GM10248 (cell line): Measurements from ENCODE around the gene SURF6.
A peak's percentile ranks its signal among the peaks of the same experiment; 100 is the strongest.

Experiments
- CTCF ChIA-PET: fragments of 300-600 bp; sonication (Branson Sonifier 250); formaldehyde crosslinking; extraction: SDS; loops from one replicate; lab custom pipeline; 2021; ENCODE audit warnings: antibody characterized with exemption; lab: Yijun Ruan, JAX
- POLR2A ChIA-PET: fragments of 350-650 bp; sonication (Branson Sonifier 250); formaldehyde crosslinking; extraction: SDS; loops from one replicate; lab custom pipeline; 2020; ENCODE audit warnings: antibody characterized with exemption; lab: Yijun Ruan, JAX
- DNase-seq: peaks from one replicate; pipeline ENCODE4 v3.0.0; 2012; ENCODE audit errors: extremely low spot score
- TF ChIP-seq, protein P1 (sequence below): IDR thresholded peaks from 2 replicates; pipeline ENCODE4 v1.5.1; 2012; ENCODE audit warnings: mild to moderate bottlenecking, low read depth; ENCODE audit errors: extremely low read depth, missing control alignments, control extremely low read depth

The SURF6 gene

DNA sequence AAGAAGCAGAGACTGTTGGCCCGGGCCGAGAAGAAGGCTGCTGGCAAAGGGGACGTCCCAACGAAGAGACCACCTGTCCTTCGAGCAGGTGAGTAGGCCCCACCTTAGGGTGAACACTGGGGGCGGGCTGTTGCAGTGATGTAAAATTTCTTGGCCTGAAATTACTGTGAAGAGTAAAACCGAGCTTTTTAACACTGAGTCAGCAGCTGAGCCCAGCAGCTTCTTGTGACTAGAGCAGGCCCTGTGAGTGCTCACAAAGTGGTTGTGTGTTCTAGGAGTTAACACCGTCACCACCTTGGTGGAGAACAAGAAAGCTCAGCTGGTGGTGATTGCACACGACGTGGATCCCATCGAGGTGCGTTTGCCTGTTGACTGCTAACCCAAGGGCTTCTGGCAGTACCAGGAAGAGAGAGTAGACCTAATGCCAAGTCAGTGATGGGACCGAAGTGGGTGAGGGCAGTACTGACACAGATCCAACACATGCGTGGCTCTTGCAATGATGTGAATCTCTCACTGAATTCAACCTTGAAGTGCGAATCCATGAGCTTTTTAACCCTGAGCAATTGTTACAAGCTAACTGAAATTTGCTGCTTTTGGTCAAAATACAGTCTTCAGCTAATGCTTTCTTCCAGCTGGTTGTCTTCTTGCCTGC, 14.1 kb upstream of the SURF6 start:
- TF ChIP-seq, protein P1, sequence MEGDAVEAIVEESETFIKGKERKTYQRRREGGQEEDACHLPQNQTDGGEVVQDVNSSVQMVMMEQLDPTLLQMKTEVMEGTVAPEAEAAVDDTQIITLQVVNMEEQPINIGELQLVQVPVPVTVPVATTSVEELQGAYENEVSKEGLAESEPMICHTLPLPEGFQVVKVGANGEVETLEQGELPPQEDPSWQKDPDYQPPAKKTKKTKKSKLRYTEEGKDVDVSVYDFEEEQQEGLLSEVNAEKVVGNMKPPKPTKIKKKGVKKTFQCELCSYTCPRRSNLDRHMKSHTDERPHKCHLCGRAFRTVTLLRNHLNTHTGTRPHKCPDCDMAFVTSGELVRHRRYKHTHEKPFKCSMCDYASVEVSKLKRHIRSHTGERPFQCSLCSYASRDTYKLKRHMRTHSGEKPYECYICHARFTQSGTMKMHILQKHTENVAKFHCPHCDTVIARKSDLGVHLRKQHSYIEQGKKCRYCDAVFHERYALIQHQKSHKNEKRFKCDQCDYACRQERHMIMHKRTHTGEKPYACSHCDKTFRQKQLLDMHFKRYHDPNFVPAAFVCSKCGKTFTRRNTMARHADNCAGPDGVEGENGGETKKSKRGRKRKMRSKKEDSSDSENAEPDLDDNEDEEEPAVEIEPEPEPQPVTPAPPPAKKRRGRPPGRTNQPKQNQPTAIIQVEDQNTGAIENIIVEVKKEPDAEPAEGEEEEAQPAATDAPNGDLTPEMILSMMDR: no peak
- POLR2A ChIA-PET: interaction anchor here (1.3 to 1.7 kb wide), 3 partner anchors 22 to 27 kb away, joined by 3 to 7 read pairs (median 3); no protein-coding TSS in a partner anchor
- DNase-seq: no peak
- CTCF ChIA-PET: interaction anchor here (1.0 to 2.4 kb wide), 8 partner anchors 8 to 135 kb away, joined by 3 to 10 read pairs (median 4); no protein-coding TSS in a partner anchor

DNA sequence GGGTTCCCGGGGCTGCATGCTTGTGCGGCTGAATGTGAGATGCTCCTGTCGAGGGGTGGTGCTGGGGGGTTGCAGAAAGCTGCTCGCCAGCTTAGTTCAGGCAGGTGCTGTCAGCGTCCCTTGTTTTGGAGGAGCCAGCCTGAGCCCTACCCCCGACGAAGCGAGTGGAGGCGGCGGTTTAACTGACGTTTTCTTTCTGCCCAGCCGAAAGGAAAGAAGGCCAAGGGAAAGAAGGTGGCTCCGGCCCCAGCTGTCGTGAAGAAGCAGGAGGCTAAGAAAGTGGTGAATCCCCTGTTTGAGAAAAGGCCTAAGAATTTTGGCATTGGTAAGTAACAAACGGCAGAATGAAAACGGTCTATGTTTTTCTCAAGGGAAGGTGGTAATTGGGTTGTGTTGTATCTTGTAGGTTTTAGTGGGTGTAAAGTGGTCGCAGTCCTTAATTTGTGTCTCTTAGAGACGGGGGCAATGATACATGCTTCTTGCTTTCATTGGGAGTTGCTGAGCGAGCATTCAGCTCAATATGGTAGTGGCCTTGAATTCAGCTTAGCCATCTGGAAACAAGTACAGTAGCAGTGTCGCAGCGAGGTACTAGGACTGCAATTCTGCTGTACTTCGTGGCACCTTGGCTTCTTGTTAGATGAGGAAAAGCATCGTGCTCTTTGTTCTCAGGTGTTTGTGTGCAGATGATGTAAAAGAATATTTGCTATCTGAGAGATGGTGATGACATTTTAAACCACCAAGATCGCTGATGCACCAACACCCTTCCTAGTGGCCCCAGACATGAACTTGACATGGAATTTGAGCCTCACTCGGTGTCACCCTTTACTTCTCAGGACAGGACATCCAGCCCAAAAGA, 13.0 kb upstream of the SURF6 start:
- TF ChIP-seq, protein P1: no peak
- DNase-seq: no peak
- CTCF ChIA-PET: interaction anchor here (2.4 kb wide), 1 partner anchor 23 kb away, joined by 10 read pairs; no protein-coding TSS in a partner anchor
- POLR2A ChIA-PET: interaction anchor here (1.0 to 2.2 kb wide), 6 partner anchors 8 to 28 kb away, joined by 3 to 14 read pairs (median 8); partner anchors contain the start of genes SURF1 and SURF2

DNA sequence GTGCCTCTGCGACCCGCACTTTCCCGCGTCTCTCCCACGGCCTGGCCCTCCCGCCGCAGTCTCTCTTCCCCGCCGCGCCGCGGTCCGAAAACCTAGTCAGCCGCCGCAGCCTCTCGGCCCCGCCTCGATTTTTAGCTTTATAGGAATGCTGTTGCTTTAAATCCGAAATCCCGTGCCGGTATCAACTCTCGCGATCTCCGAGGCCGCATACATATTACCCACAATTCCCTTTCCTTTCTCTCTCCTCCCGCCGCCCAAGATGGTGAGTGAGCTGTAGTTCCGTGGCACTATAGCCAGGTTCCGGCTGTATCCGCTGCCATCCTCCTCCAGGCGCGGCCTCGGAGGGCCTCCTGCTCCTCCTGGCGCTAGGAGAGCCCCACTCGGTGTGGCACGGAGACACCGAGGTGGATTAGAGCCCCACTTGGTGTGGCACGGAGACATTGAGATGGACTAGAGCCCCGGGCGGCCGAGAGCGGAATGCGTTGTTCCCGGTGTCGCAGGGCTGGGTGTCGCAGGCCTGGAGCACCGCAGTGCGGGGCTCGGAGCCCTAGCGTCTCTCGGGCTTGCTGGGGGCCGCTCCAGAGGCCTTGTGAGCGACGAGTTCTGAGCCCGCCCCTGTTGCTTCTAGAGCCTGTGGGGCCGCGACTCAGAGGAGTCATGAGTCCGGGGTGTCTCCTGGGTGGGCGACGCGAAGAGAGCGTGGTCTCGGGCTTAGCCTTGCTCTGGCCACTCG, 12.2 kb upstream of the SURF6 start, which contains the start of the genes MED22 and RPL7A:
Gene MED22 (minus strand): TSS at position 147 of the 733 bp plus-strand sequence. CDS start 1,469 bp downstream, outside the sequence.
Gene RPL7A (plus strand): TSS at position 234 of the 733 bp plus-strand sequence. CDS start 26 bp downstream, at position 260.
- CTCF ChIA-PET: no interaction called here
- TF ChIP-seq, protein P1: no peak
- peak; percentile 94 for DNase-seq
- POLR2A ChIA-PET: interaction anchor here (0.7 to 2.2 kb wide), 11 partner anchors 8 to 678 kb away, joined by 3 to 14 read pairs (median 4); partner anchors contain the start of genes GTF3C4, GTF3C5, STKLD1 and SURF1

DNA sequence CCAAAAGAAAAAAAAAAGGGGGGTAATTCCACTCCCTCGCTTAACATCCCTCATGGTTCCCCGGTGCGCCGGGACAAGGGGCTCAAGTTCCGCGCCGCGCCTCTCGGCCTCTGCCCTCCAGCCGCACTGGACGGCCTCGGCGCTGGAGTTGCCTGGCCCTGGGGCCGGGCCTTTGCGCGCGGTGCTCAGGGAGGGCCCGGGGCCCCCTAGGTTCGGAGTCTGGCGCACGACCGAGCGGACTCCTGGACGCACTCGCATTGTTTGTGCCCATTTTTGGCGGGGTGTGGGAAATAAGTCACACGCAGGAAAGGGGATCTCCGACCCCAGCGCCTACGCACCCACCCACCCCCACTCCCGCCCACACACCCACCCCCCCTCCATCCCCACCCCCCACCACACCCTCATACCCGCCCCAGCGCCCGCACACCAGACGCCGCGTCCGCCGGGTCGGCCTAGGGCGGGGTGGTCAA, 11.6 kb upstream of the SURF6 start:
- TF ChIP-seq, protein P1: no peak
- ChIA-PET CTCF (no interaction called here), POLR2A (interaction anchor here (0.7 to 2.2 kb wide), 11 partner anchors 8 to 677 kb away, joined by 3 to 14 read pairs (median 4); partner anchors contain the start of genes GTF3C4, GTF3C5, STKLD1 and SURF1)
- peak; percentile 75 for DNase-seq

DNA sequence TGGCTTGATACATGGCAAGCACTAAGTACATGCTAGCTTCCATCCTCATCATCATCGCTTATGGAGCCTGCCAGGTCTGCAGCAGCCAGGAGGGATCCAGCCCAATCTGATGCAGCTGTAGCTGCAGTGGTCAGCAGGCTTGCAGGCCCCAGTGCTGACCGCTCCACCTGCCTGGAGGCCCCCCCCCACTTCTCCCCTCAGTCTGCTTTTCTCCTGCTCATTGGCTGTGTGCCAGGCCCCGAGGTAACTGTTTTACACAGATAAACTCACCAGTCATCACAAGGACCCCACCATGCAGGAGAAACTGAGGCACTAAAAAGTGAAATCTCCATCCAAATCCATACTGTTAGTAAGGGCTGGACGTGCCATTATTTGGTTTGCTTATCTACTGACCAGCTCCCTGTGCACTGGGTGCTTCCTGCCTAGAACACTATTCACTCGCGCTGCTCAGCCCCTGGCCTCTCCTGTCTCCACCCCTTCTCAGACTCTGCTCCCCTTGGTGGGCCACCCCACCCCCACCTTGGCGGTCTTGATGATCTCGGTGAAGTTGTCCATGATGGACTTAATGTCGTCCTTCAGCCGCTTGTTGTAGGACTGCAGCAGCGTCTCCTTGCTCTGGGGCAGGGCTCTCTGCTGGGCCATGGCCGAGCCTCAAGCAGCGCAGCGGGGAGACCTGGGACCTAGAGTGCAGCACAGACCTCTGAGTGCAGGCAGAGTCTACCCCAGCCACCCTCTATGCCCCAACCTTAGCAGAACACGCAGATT, 10.2 kb upstream of the SURF6 start:
- TF ChIP-seq, protein P1: no peak
- no peak for DNase-seq
- POLR2A ChIA-PET: interaction anchor here (0.6 to 2.2 kb wide), 2 partner anchors 11 to 14 kb away, joined by 3 to 14 read pairs; partner anchors contain the start of genes SURF1 and SURF2
- CTCF ChIA-PET: no interaction called here
